K562 (cell line): ENCODE measurements around the gene KLHL6. TPM values are rescaled to one million over a fixed set of nuclear protein-coding genes. Genes with fewer than 3 reads are reported as not detected.
A peak's percentile ranks its signal among the peaks of the same experiment; 100 is the strongest.

Experiments
- ATAC-seq: fragments of 200-7000 bp; cut with Tn5 transposase; 3 replicates; pipeline ENCODE4 v1.9.1; 2020; ENCODE audit warnings: moderate library complexity
- Bru-seq: library from RNA; stranded (reverse); fragments of 400-500 nt; gene quantifications from one replicate; lab custom pipeline; 2021; lab: Mats Ljungman, UMichigan
- BruChase-seq, 2 experiments: library from RNA; stranded (reverse); fragments of 400-500 nt; gene quantifications; one replicate each; lab custom pipeline; 2021; lab: Mats Ljungman, UMichigan
- BruUV-seq: library from RNA; stranded (reverse); fragments of 400-500 nt; replicated peaks from 2 replicates; lab custom pipeline; 2021; lab: Mats Ljungman, UMichigan
- CTCF ChIA-PET: fragments of 300-600 bp; formaldehyde crosslinking; extraction: SDS; loops from one replicate; lab custom pipeline; 2021; ENCODE audit warnings: low intra/inter-chr PET ratio; lab: Yijun Ruan, JAX
- POLR2A ChIA-PET: fragments of 300-600, 350-650 bp; sonication (Branson Sonifier 250); formaldehyde crosslinking; extraction: SDS; loops from one replicate; lab custom pipeline; 2021; ENCODE audit warnings: antibody characterized with exemption, inconsistent platforms; lab: Yijun Ruan, JAX
- DNase-seq, 4 experiments: peaks; one replicate each; pipeline versions ENCODE4 v3.0.0 to v3.0.0-alpha.2; 2011 to 2018; ENCODE audit warnings: low spot score in 3 of 4, mixed read lengths in 3 of 4; ENCODE audit errors: extremely low read depth in 1 of 4
- FAIRE-seq: peaks from 2 replicates; lab custom pipeline; 2011; peaks lifted over from hg19 to GRCh38; lab: Jason Lieb, UNC
- H2AFZ ChIP-seq: 2 replicates; pipeline ENCODE4 v1.6.0; 2011; ENCODE audit warnings: low read depth, low read length, control low read depth, inconsistent platforms
- H3K27ac ChIP-seq: fragments of 200-600 bp; 3 replicates; pipeline ENCODE4 v1.8.0; 2011; ENCODE audit warnings: low read depth, mild to moderate bottlenecking, control low read depth, inconsistent platforms, low read length, moderate library complexity, mixed read lengths; ENCODE audit errors: extremely low read depth
- H3K27me3 ChIP-seq, 2 experiments: fragments of 300-600 bp in 1 of 2; 2 replicates in 1 of 2; 3 replicates in 1 of 2; pipeline versions ENCODE4 v1.6.0 to v1.8.0; 2011; ENCODE audit warnings: inconsistent platforms in 2 of 2, low read length in 2 of 2, mild to moderate bottlenecking in 1 of 2, mixed read lengths in 1 of 2, moderate library complexity in 1 of 2; ENCODE audit not compliant: control insufficient read depth in 2 of 2, insufficient read depth in 2 of 2
- H3K36me3 ChIP-seq: fragments of 300-600 bp; 3 replicates; pipeline ENCODE4 v1.8.0; 2011; ENCODE audit warnings: mild to moderate bottlenecking, low read length, inconsistent platforms; ENCODE audit not compliant: control insufficient read depth, insufficient read depth
- H3K4me1 ChIP-seq, 2 experiments: fragments of 200-600 bp in 1 of 2; replicated peaks in 1 of 2; 2 replicates in 1 of 2; 3 replicates in 1 of 2; pipeline versions ENCODE4 v1.5.1 to v1.8.0; 2011; ENCODE audit warnings: inconsistent platforms in 2 of 2, low read length in 2 of 2, mild to moderate bottlenecking in 1 of 2, mixed read lengths in 1 of 2, moderate library complexity in 1 of 2; ENCODE audit not compliant: control insufficient read depth in 2 of 2, insufficient read depth in 2 of 2
- H3K4me2 ChIP-seq: 2 replicates; pipeline ENCODE4 v1.6.1; 2011; ENCODE audit warnings: low read length, control low read depth, inconsistent platforms, mixed read lengths; ENCODE audit not compliant: insufficient read depth
- H3K4me3 ChIP-seq: fragments of 200-600 bp; sonication (generic), shearing (Covaris generic); 2 replicates; pipeline ENCODE4 v1.5.1; 2016; ENCODE audit warnings: control low read depth, inconsistent platforms
- H3K79me2 ChIP-seq: fragments of 200-600 bp; 3 replicates; pipeline ENCODE4 v1.8.0; 2011; ENCODE audit warnings: low read length, inconsistent platforms; ENCODE audit not compliant: control insufficient read depth, insufficient read depth
- H3K9ac ChIP-seq, 2 experiments: 2 replicates each; pipeline versions ENCODE4 v1.6.0 to v1.6.1; 2011; ENCODE audit warnings: low read depth in 2 of 2, low read length in 2 of 2, control low read depth in 1 of 2, inconsistent platforms in 1 of 2, mild to moderate bottlenecking in 1 of 2, mixed read lengths in 1 of 2; ENCODE audit not compliant: insufficient read depth in 1 of 2
- H3K9me1 ChIP-seq: one replicate; pipeline ENCODE4 v1.6.0; 2011; ENCODE audit warnings: inconsistent platforms, mild to moderate bottlenecking, low read length, moderate library complexity; ENCODE audit not compliant: control insufficient read depth, insufficient read depth
- H3K9me3 ChIP-seq: replicated peaks from 2 replicates; pipeline ENCODE4 v1.5.1; 2011; ENCODE audit warnings: low read depth, low read length, inconsistent platforms; ENCODE audit not compliant: control insufficient read depth, insufficient read depth
- H4K20me1 ChIP-seq: replicated peaks from 2 replicates; pipeline ENCODE4 v1.6.1; 2011; ENCODE audit warnings: low read length, inconsistent platforms, mixed read lengths; ENCODE audit not compliant: control insufficient read depth, insufficient read depth
- BCOR ChIP-seq: fragments of 450-650 bp; IDR thresholded peaks from 2 replicates; pipeline ENCODE4 v1.6.1; 2016
- CEBPG ChIP-seq, 3 experiments: fragments of 200-800 bp in 1 of 3; sonication (Bioruptor generic) in 1 of 3; sonication (generic) in 1 of 3; formaldehyde crosslinking in 1 of 3; IDR thresholded peaks in 2 of 3; conservative IDR thresholded peaks in 1 of 3; 2 replicates each; pipeline versions ENCODE4 v1.6.1 to v1.8.0; 2016 to 2022; ENCODE audit warnings: missing compliant biosample characterization in 2 of 3, missing genetic modification characterization in 2 of 3, mild to moderate bottlenecking in 1 of 3, missing genetic modification reagents in 1 of 3
- FOSL1 ChIP-seq: fragments of 200-800 bp; sonication (Bioruptor generic); conservative IDR thresholded peaks from 2 replicates; pipeline ENCODE4 v1.6.1; 2016; ENCODE audit warnings: missing genetic modification characterization, missing compliant biosample characterization
- FOXA3 ChIP-seq, 2 experiments: fragments of 450-650 bp in 1 of 2; sonication (generic) in 1 of 2; formaldehyde crosslinking; IDR thresholded peaks in 1 of 2; conservative IDR thresholded peaks in 1 of 2; 2 replicates each; pipeline versions ENCODE4 v1.4.0 to v1.8.0; 2020 to 2022; ENCODE audit warnings: mild to moderate bottlenecking in 2 of 2, missing genetic modification reagents in 1 of 2
- HCFC1 ChIP-seq: IDR thresholded peaks from 2 replicates; pipeline ENCODE4 v1.6.1; 2012; ENCODE audit warnings: low read depth, low read length, improper control_type of control experiment
- MAFG ChIP-seq: fragments of 450-650 bp; conservative IDR thresholded peaks from 2 replicates; pipeline ENCODE4 v1.6.1; 2016; ENCODE audit warnings: missing genetic modification characterization, missing compliant biosample characterization
- NRF1 ChIP-seq, 2 experiments: fragments of 450-650 bp; IDR thresholded peaks in 1 of 2; conservative IDR thresholded peaks in 1 of 2; 2 replicates each; pipeline ENCODE4 v1.6.1; 2014; ENCODE audit warnings: mild to moderate bottlenecking in 2 of 2
- POLR2H ChIP-seq: IDR thresholded peaks from 2 replicates; pipeline ENCODE4 v1.6.1; 2016; ENCODE audit warnings: missing genetic modification characterization, low read depth, mild to moderate bottlenecking, control low read depth, missing compliant biosample characterization, moderate library complexity
- PTRF ChIP-seq: fragments of 450-650 bp; IDR thresholded peaks from 2 replicates; pipeline ENCODE4 v1.6.1; 2016; ENCODE audit warnings: mild to moderate bottlenecking, missing genetic modification characterization, missing compliant biosample characterization
- SNIP1 ChIP-seq: fragments of 450-650 bp; IDR thresholded peaks from 2 replicates; pipeline ENCODE4 v1.7.1; 2017; ENCODE audit warnings: low read depth, mild to moderate bottlenecking
- ZNF695 ChIP-seq: fragments of 450-650 bp; formaldehyde crosslinking; IDR thresholded peaks from 2 replicates; pipeline ENCODE4 v1.4.0; 2020; ENCODE audit warnings: mild to moderate bottlenecking, moderate library complexity
- ZNF707 ChIP-seq: fragments of 250-450 bp; sonication (Bioruptor Pico); conservative IDR thresholded peaks from 2 replicates; pipeline ENCODE4 v1.8.0; 2022; ENCODE audit warnings: inconsistent platforms, mild to moderate bottlenecking, moderate library complexity
- WGBS: fragments of 100-300 bp; shearing (Covaris generic); methylation state at CpG from one replicate; pipeline ENCODE4 v1.1.6; 2016; ENCODE audit warnings: low coverage, mixed read lengths; ENCODE audit not compliant: insufficient coverage; ENCODE audit errors: missing lambda C conversion rate; 5-methylcytosine and 5-hydroxymethylcytosine counted together
- in situ Hi-C: fragments of 300-500 bp; cut with MboI; formaldehyde crosslinking; loops from 4 replicates; pipeline ENCODE4 v1.15.0; 2018; ENCODE audit warnings: inconsistent platforms, mixed read lengths
- intact Hi-C: fragments of 100-400 bp; cut with micrococcal nuclease; formaldehyde crosslinking; loops from 2 replicates; pipeline ENCODE4 v1.14.2; 2022
- long read RNA-seq, 3 experiments: library from polyadenylated mRNA in 2 of 3; library from RNA in 1 of 3; unstranded in 2 of 3; stranded (forward) in 1 of 3; transcript quantifications; one replicate each; pipeline ENCODE4 v2.0.0, GENCODE V29; 2019 to 2022
- polyA minus RNA-seq, 3 experiments: library from RNA; depleted of rRNA, polyadenylated mRNA; stranded (reverse); fragments of >200 nt; gene quantifications; 2 replicates each; pipeline ENCODE4 v1.2.3, GENCODE V29; 2011
- polyA plus RNA-seq, 8 experiments: library from polyadenylated mRNA; depleted of rRNA in 4 of 8; stranded (reverse) in 5 of 8; unstranded in 3 of 8; fragments of >200 nt; fragmentation: Nextera tagmentation in 2 of 8; fragmentation: Illumina TruSeq in 1 of 8; extraction: Ambion mirVana in 2 of 8; extraction: Trizol in 1 of 8; gene quantifications; 2 replicates each; pipeline versions ENCODE4 v1.2.1 to v1.2.3, GENCODE V29; 2011 to 2014; ENCODE audit warnings: inconsistent platforms in 1 of 8, missing spikeins in 1 of 8
- total RNA-seq, 7 experiments: library from RNA; depleted of rRNA in 6 of 7; stranded (reverse); fragments of >200 nt in 6 of 7; fragmentation: Illumina TruSeq in 2 of 7; extraction: Trizol in 2 of 7; gene quantifications; 2 replicates each; pipeline versions ENCODE4 v1.2.1 to v1.2.3, GENCODE V29; 2011 to 2021; ENCODE audit warnings: low replicate concordance in 1 of 7
- TF ChIP-seq, protein P1 (sequence below): fragments of 450-650 bp; IDR thresholded peaks from 2 replicates; pipeline ENCODE4 v1.6.1; 2016; ENCODE audit warnings: antibody characterized with exemption
- TF ChIP-seq, protein P2 (sequence below): IDR thresholded peaks from 2 replicates; pipeline ENCODE4 v1.6.1; 2014; ENCODE audit warnings: antibody characterized with exemption
- TF ChIP-seq, protein P3 (sequence below): fragments of 250-450 bp; sonication (Bioruptor Pico); IDR thresholded peaks from 2 replicates; pipeline ENCODE4 v1.6.1; 2021; ENCODE audit warnings: mild to moderate bottlenecking

KLHL6 gene
- 1.2 and 1.8 TPM in 2 replicates for total RNA-seq (2011; cell fraction: chromatin; rRNA removed; ENCODE audit: low replicate concordance)
- 0.67 and 0.92 TPM in 2 replicates for total RNA-seq (2011; cell fraction: nucleolus; rRNA removed)
- total RNA-seq (2011; cell fraction: nucleoplasm; rRNA removed): 1.3 and 1.8 TPM in 2 replicates
- total RNA-seq (2014; rRNA removed): 1.2 and 1.4 TPM in 2 replicates
- 1.9 and 2.0 TPM in 2 replicates for total RNA-seq (2014; rRNA removed; fragmentation: Illumina TruSeq; extraction: Trizol)
- total RNA-seq (2015; rRNA removed; fragmentation: Illumina TruSeq; extraction: Trizol): 1.2 and 1.3 TPM in 2 replicates
- 1.4 and 2.1 TPM in 2 replicates for total RNA-seq (2021)
- polyA plus RNA-seq (2011; rRNA removed): 0.61 and 0.70 TPM in 2 replicates
- polyA plus RNA-seq (2011; cell fraction: cytosol; rRNA removed): 0.37 and 0.46 TPM in 2 replicates
- polyA plus RNA-seq (2011; cell fraction: nucleus; rRNA removed): 1.2 and 1.5 TPM in 2 replicates
- polyA plus RNA-seq (2012): 1.4 and 5.2 TPM in 2 replicates
- polyA plus RNA-seq (2014; fragmentation: Illumina TruSeq; extraction: Trizol): 1.7 TPM in 2 replicates
- polyA plus RNA-seq (2014; fragmentation: Nextera tagmentation; extraction: Ambion mirVana): under 1 TPM; 0.18 to 0.46 TPM
- polyA plus RNA-seq (2014; rRNA removed): 1.7 and 2.1 TPM in 2 replicates
- 0.67 and 1.1 TPM in 2 replicates for polyA minus RNA-seq (2011; rRNA and poly(A)+ RNA removed)
- 0.27 and 0.48 TPM in 2 replicates for polyA minus RNA-seq (2011; cell fraction: cytosol; rRNA and poly(A)+ RNA removed)
- 0.81 and 1.3 TPM in 2 replicates for polyA minus RNA-seq (2011; cell fraction: nucleus; rRNA and poly(A)+ RNA removed)
- Bru-seq, nascent RNA: percentile 38 among the genes with signal in this experiment
- BruChase-seq, experiment 1, labeled RNA remaining after a 2-hour chase: percentile 40 among the genes with signal in this experiment
- percentile 38 among the genes with signal in this experiment for BruChase-seq, experiment 2, labeled RNA remaining after a 6-hour chase
- long read RNA-seq, experiment 1, partial matches to known transcripts: 0 of 1 reads
- long read RNA-seq, experiment 1, other reads (novel, unspliced or antisense): 1 of 1 reads
- long read RNA-seq, experiment 2: 0 reads
- long read RNA-seq, experiment 3: 0 reads

DNA sequence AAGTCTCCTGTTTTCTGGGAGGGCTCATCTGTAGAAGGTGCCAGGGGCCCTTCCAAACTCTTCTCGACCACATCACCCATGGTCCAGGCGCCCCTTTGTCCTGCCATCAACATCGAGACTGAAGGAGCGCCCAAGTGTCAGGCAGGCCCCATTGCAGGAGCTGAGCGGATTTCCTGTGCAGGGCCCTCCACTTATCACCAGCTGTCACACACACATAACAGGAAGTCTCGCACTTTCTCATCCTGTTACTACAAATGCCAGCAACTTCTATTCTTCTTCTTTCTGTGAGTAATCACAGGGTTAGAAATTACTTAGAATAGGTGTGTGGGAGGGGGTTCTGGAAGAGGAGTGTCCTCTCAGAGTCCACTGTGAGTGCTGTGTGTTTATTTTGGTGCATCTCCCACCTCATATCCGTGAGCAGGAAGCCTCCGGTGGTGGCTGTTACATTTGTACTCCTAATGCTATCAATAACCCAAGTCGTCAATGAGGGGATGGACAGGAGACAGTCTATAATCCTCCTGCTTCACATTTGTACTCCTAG lies at the start of gene KLHL6:
Gene KLHL6, minus strand, starts transcription at position 166 of the 541 bp plus-strand sequence. Its CDS starts 53 bp downstream, at position 113.
- ATAC-seq: peak; percentile 76
- peak in 2 of 4 experiments; percentile 40 to 53 for DNase-seq
- Histone ChIP-seq H3K4me1 (peaks cover 5 to 34% of the 10 kb centered on the region in 2 experiments), H3K9me1 (no peaks in the 10 kb centered on the region), H3K27me3 (no peaks in the 10 kb centered on the region), H2AFZ (peak within 1 kb of the TSS; percentile 85), H3K36me3 (no peaks in the 10 kb centered on the region; the same call in 2 of the 3 replicates), H3K27ac (peak within 1 kb of the TSS; percentile 53; the same call in 2 of the 3 replicates), H4K20me1 (no peaks in the 10 kb centered on the region), H3K4me3 (no peak within 1 kb of the TSS), H3K4me2 (peak within 1 kb of the TSS; percentile 34), H3K9me3 (no peaks in the 10 kb centered on the region; the same call in none of the 2 replicates), H3K79me2 (no peaks in the 10 kb centered on the region), H3K9ac (peak within 1 kb of the TSS in 1 of 2 experiments; percentile 26; a peak in 2 of 4 replicates)
- intact Hi-C loops: no loop called here
- ChIA-PET POLR2A (no interaction called here), CTCF (no interaction called here)
- no peak for FAIRE-seq
- in situ Hi-C loops: no loop called here
- no TSS peak for BruUV-seq
- 27% methylated on average over 9 of the region's 9 CpGs for WGBS
- TF ChIP-seq, protein P1, sequence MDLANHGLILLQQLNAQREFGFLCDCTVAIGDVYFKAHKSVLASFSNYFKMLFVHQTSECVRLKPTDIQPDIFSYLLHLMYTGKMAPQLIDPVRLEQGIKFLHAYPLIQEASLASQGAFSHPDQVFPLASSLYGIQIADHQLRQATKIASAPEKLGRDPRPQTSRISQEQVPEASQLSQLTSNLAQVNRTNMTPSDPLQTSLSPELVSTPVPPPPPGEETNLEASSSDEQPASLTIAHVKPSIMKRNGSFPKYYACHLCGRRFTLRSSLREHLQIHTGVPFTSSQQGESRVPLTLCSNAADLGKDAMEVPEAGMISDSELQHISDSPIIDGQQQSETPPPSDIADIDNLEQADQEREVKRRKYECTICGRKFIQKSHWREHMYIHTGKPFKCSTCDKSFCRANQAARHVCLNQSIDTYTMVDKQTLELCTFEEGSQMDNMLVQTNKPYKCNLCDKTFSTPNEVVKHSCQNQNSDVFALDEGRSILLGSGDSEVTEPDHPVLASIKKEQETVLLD: no peak
- no peak for TF ChIP-seq FOXA3 (CRISPR knock-in tag; conservative IDR thresholded peaks at IDR 0.05 in 1 of 2, IDR thresholded peaks at IDR 0.05 in 1 of 2)
- no peak for TF ChIP-seq CEBPG (CRISPR knock-in tag; IDR thresholded peaks at IDR 0.05)
- no peak for TF ChIP-seq CEBPG (tag; conservative IDR thresholded peaks at IDR 0.05 in 1 of 2, IDR thresholded peaks at IDR 0.05 in 1 of 2)
- TF ChIP-seq, protein P2, sequence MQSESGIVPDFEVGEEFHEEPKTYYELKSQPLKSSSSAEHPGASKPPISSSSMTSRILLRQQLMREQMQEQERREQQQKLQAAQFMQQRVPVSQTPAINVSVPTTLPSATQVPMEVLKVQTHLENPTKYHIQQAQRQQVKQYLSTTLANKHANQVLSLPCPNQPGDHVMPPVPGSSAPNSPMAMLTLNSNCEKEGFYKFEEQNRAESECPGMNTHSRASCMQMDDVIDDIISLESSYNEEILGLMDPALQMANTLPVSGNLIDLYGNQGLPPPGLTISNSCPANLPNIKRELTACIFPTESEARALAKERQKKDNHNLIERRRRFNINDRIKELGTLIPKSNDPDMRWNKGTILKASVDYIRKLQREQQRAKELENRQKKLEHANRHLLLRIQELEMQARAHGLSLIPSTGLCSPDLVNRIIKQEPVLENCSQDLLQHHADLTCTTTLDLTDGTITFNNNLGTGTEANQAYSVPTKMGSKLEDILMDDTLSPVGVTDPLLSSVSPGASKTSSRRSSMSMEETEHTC: 0 out of 2 replicates have a peak, but pooled peaks have one; percentile 38
- TF ChIP-seq MAFG: no peak
- TF ChIP-seq NRF1 (conservative IDR thresholded peaks at IDR 0.05 in 1 of 2, IDR thresholded peaks at IDR 0.05 in 1 of 2): peak; percentile 17 to 33; a peak in 2 of 4 replicates
- no peak for TF ChIP-seq BCOR
- TF ChIP-seq, protein P3, sequence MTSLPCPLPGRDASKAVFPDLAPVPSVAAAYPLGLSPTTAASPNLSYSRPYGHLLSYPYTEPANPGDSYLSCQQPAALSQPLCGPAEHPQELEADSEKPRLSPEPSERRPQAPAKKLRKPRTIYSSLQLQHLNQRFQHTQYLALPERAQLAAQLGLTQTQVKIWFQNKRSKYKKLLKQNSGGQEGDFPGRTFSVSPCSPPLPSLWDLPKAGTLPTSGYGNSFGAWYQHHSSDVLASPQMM (CRISPR knock-in tag): no peak
- TF ChIP-seq POLR2H (tag): 0 out of 2 replicates have a peak, but pooled peaks have one; percentile 45
- no peak for TF ChIP-seq ZNF707
- no peak for TF ChIP-seq FOSL1 (tag)
- TF ChIP-seq PTRF (tag): no peak
- no peak for TF ChIP-seq SNIP1
- no peak for TF ChIP-seq HCFC1
- TF ChIP-seq ZNF695 (CRISPR knock-in tag): no peak
